ENCODE results near the gene PRRC2B. TPM values are rescaled to one million over a fixed set of nuclear protein-coding genes. Genes with fewer than 3 reads are reported as not detected.

PRRC2B gene
- total and polyA plus RNA-seq, 4 donors, result 39.4 to 171 (median 91.4) TPM

- peaks cover 6 to 68% (median 33%) of the 10 kb centered on the region in 4 donors for H3K36me3 ChIP-seq (ENCODE audit: control insufficient read depth in 4 of 4, insufficient read depth in 4 of 4, low read length in 4 of 4)
- no peak overlapping the region for H3K27ac ChIP-seq (ENCODE audit: low read depth in 1 of 2, low read length in 1 of 2)
- peaks cover 0 to 3% (median 2%) of the 10 kb centered on the region in 5 donors for H3K4me1 ChIP-seq (ENCODE audit: control insufficient read depth in 5 of 5, insufficient read depth in 5 of 5, low read length in 5 of 5)
- DNase-seq, result no peak
- no peak for ATAC-seq (ENCODE audit: insufficient read depth, low FRiP score)
- no peaks in the 10 kb centered on the region for H3K9me3 ChIP-seq (ENCODE audit: control insufficient read depth in 4 of 4, insufficient read depth in 3 of 4, low read length in 3 of 4)
- WGBS, 2 donors, result 87 to 92% methylated on average over 23 of the region's 23 CpGs
- H3K9ac ChIP-seq (ENCODE audit: insufficient read depth in 1 of 2, low read length in 2 of 2), result no peak overlapping the region
- no peaks in the 10 kb centered on the region for H3K27me3 ChIP-seq (ENCODE audit: control insufficient read depth in 3 of 3, insufficient read depth in 3 of 3, low read length in 2 of 3)
- TF ChIP-seq CTCF (IDR thresholded peaks at IDR 0.05; ENCODE audit: control extremely low read depth, extremely low read depth), result no peak
- no peak overlapping the region for H3K4me3 ChIP-seq
These were observed 130.9 kb downstream of the PRRC2B start for GRCh38 chr9:131524665-131525315.

GRCh38 chr9:131525643-131526565 lies 132.0 kb downstream of the PRRC2B start:
- no peak overlapping the region for H3K9ac ChIP-seq (ENCODE audit: insufficient read depth in 1 of 2, low read length in 2 of 2)
- DNase-seq, result no peak
- peaks cover 6 to 61% (median 25%) of the 10 kb centered on the region in 4 donors for H3K36me3 ChIP-seq (ENCODE audit: control insufficient read depth in 4 of 4, insufficient read depth in 4 of 4, low read length in 4 of 4)
- 90 to 93% methylated on average over 19 of the region's 19 CpGs for WGBS, 2 donors
- H3K4me1 ChIP-seq (ENCODE audit: control insufficient read depth in 5 of 5, insufficient read depth in 5 of 5, low read length in 5 of 5), result peaks cover 0 to 10% (median 8%) of the 10 kb centered on the region in 5 donors
- H3K9me3 ChIP-seq (ENCODE audit: control insufficient read depth in 4 of 4, insufficient read depth in 3 of 4, low read length in 3 of 4), result no peaks in the 10 kb centered on the region
- no peak for TF ChIP-seq CTCF (IDR thresholded peaks at IDR 0.05; ENCODE audit: control extremely low read depth, extremely low read depth)
- H3K27ac ChIP-seq (ENCODE audit: low read depth in 1 of 2, low read length in 1 of 2), result no peak overlapping the region
- ATAC-seq (ENCODE audit: insufficient read depth, low FRiP score), result no peak
- no peaks in the 10 kb centered on the region for H3K27me3 ChIP-seq (ENCODE audit: control insufficient read depth in 3 of 3, insufficient read depth in 3 of 3, low read length in 2 of 3)
- no peak overlapping the region for H3K4me3 ChIP-seq

GRCh38 chr9:131528186-131528585 lies 134.3 kb downstream of the PRRC2B start:
- Histone ChIP-seq H3K27ac (ENCODE audit: low read depth in 1 of 2, low read length in 1 of 2) (no peak overlapping the region), H3K4me1 (ENCODE audit: control insufficient read depth in 5 of 5, insufficient read depth in 5 of 5, low read length in 5 of 5) (peaks cover 0 to 14% (median 8%) of the 10 kb centered on the region in 5 donors), H3K9me3 (ENCODE audit: control insufficient read depth in 4 of 4, insufficient read depth in 3 of 4, low read length in 3 of 4) (no peaks in the 10 kb centered on the region), H3K27me3 (ENCODE audit: control insufficient read depth in 3 of 3, insufficient read depth in 3 of 3, low read length in 2 of 3) (no peaks in the 10 kb centered on the region), H3K9ac (ENCODE audit: insufficient read depth in 1 of 2, low read length in 2 of 2) (no peak overlapping the region), H3K36me3 (ENCODE audit: control insufficient read depth in 4 of 4, insufficient read depth in 4 of 4, low read length in 4 of 4) (peaks cover 4 to 45% (median 19%) of the 10 kb centered on the region in 4 donors), H3K4me3 (no peak overlapping the region)
- ATAC-seq (ENCODE audit: insufficient read depth, low FRiP score) (no peak), DNase-seq (no peak)
- WGBS, 2 donors, result 92% methylated on average over 7 of the region's 7 CpGs
- TF ChIP-seq CTCF (IDR thresholded peaks at IDR 0.05; ENCODE audit: control extremely low read depth, extremely low read depth), result no peak
